Measurements from ENCODE around the gene GADL1. TPM values are rescaled to one million over a fixed set of nuclear protein-coding genes. Genes with fewer than 3 reads are reported as not detected.

GADL1 gene
- total and polyA plus RNA-seq, 7 donors: 0.89 to 5.6 (median 1.5) TPM

DNA sequence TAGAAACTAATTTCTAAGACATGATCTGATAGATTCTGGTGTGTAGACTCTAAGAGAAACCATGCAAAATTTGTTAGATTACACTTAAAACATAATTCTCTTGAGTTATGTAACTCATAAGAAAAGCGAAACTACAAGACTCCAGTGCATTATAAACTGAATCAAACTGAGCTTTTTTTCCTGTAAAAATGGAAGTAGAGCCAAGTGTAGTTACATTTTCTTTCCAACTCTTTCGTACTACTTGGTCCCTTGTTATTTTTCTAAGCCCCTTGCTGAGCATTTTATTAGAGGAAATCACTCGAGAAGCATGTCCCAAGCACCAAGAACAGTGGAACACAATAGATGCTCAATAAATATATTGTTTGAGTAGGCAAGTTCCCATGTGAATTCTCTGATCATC is 130.2 kb downstream of the GADL1 start:
- DNase-seq (no peak), ATAC-seq (no peak)
- 52 to 73% (median 54%) methylated on average over 3 of the region's 3 CpGs for WGBS, 3 donors
- TF ChIP-seq, protein P1, sequence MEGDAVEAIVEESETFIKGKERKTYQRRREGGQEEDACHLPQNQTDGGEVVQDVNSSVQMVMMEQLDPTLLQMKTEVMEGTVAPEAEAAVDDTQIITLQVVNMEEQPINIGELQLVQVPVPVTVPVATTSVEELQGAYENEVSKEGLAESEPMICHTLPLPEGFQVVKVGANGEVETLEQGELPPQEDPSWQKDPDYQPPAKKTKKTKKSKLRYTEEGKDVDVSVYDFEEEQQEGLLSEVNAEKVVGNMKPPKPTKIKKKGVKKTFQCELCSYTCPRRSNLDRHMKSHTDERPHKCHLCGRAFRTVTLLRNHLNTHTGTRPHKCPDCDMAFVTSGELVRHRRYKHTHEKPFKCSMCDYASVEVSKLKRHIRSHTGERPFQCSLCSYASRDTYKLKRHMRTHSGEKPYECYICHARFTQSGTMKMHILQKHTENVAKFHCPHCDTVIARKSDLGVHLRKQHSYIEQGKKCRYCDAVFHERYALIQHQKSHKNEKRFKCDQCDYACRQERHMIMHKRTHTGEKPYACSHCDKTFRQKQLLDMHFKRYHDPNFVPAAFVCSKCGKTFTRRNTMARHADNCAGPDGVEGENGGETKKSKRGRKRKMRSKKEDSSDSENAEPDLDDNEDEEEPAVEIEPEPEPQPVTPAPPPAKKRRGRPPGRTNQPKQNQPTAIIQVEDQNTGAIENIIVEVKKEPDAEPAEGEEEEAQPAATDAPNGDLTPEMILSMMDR (IDR thresholded peaks at IDR 0.05): no peak
- intact Hi-C loops (cut with DNase I): loop anchor here in 1 of 2 donors (10.0 kb wide), 1 partner anchor 771 kb away; the partner anchor contains the start of gene STT3B
- no peak overlapping the region for H3K4me3 ChIP-seq
- H3K9me3 ChIP-seq: no peaks in the 10 kb centered on the region
- H3K4me1 ChIP-seq: peaks cover 22% of the 10 kb centered on the region
- no peaks in the 10 kb centered on the region for H3K27me3 ChIP-seq (ENCODE audit: insufficient read depth in 3 of 3, low read length in 2 of 3)
- H3K27ac ChIP-seq: no peak overlapping the region
- no peaks in the 10 kb centered on the region for H3K36me3 ChIP-seq (ENCODE audit: insufficient read depth in 1 of 2, low read depth in 1 of 2)

DNA sequence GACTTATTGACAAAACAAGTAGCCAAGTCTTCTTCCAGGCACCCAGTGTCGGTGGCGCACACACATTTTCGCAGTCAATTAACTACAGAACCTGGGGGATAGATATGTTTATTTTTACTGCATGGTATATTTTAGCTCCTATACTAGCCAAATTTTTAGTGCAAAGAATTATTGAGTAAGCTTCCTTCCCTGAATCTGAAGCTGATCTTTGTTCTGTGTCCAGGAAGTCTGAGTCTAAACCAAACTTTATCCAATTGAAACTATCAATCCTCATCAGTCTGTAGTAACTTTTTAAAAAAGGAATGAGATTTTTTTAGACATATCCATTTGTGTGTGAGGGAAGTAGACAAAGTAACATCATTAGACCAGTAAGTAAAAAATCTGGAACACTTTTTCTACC is 133.1 kb downstream of the GADL1 start:
- H3K4me3 ChIP-seq: no peak overlapping the region
- H3K36me3 ChIP-seq (ENCODE audit: insufficient read depth in 1 of 2, low read depth in 1 of 2): no peaks in the 10 kb centered on the region
- intact Hi-C loops (cut with DNase I): loop anchor here in 1 of 2 donors (10.0 kb wide), 1 partner anchor 773 kb away; the partner anchor contains the start of gene STT3B
- H3K9me3 ChIP-seq: no peaks in the 10 kb centered on the region
- DNase-seq (no peak), ATAC-seq (no peak)
- H3K27me3 ChIP-seq (ENCODE audit: insufficient read depth in 3 of 3, low read length in 2 of 3): no peaks in the 10 kb centered on the region
- WGBS, 3 donors: 97 to 98% (median 97%) methylated on average over 3 of the region's 3 CpGs
- H3K4me1 ChIP-seq: peaks cover 15% of the 10 kb centered on the region
- no peak overlapping the region for H3K27ac ChIP-seq
- TF ChIP-seq, protein P1 (IDR thresholded peaks at IDR 0.05): no peak

DNA sequence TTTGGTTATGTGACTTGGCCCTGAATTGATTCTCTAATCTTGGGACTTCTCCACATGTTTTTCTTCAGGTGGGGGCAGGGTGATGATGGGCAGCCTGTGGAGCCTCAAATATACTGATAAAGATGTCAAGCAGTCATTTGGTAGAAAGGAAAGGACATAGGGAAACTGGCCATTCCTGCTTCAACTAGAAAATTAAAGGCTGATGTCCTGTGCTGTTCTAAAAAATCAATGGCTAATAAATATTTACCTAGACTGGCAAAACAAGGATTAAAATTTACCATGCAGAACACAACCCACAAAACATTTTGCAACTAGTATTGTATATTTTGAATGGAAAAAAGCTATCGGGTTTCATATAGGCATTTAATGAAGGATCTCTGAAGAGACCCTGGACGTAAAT is 133.7 kb downstream of the GADL1 start:
- Histone ChIP-seq H3K27ac (no peak overlapping the region), H3K9me3 (no peaks in the 10 kb centered on the region), H3K36me3 (ENCODE audit: insufficient read depth in 1 of 2, low read depth in 1 of 2) (no peaks in the 10 kb centered on the region), H3K4me3 (no peak overlapping the region), H3K4me1 (peaks cover 10% of the 10 kb centered on the region), H3K27me3 (ENCODE audit: insufficient read depth in 3 of 3, low read length in 2 of 3) (no peaks in the 10 kb centered on the region)
- DNase-seq (no peak), ATAC-seq (no peak)
- 92 to 99% (median 96%) methylated on average over 2 of the region's 2 CpGs for WGBS, 3 donors
- intact Hi-C loops (cut with DNase I): loop anchor here in 1 of 2 donors (10.0 kb wide), 1 partner anchor 774 kb away; the partner anchor contains the start of gene STT3B
- TF ChIP-seq, protein P1 (IDR thresholded peaks at IDR 0.05): no peak

DNA sequence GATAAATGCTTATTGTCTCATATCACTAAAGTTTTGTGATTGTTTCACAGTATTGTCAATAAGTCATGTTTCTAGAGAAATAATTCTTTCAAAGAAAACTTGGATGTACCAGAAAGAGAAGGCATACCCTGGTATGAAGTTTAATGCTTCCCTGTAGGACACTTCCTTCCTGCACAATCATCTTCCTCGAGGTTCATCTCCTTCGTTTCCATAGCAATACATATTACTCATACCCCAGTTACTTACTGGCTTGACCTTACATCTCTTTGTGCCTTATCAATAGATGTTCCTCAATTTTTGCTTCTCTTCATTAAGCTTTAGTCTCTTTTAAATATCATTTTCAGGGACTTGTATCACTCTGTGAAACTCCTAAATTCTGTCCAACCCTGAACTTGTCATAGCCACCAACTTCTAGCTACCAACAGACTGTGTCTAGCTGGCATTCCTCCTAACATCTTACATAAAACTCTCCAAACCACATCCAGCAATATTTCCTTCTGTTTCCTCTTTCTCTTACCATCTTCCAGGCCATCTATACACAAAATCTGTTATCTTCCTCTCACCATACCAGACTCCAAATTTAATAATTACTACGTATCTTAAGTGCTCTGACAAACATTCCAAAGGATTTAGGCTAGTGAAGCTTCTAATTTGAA is 134.3 kb downstream of the GADL1 start:
- no peak for ATAC-seq
- intact Hi-C loops (cut with DNase I): loop anchor here in 1 of 2 donors (10.0 kb wide), 1 partner anchor 775 kb away; the partner anchor contains the start of gene STT3B
- no peaks in the 10 kb centered on the region for H3K27me3 ChIP-seq (ENCODE audit: insufficient read depth in 3 of 3, low read length in 2 of 3)
- DNase-seq: no peak
- H3K4me1 ChIP-seq: peaks cover 14% of the 10 kb centered on the region
- WGBS, 3 donors: 73 to 76% (median 74%) methylated on average over 3 of the region's 3 CpGs
- H3K4me3 ChIP-seq: no peak overlapping the region
- no peaks in the 10 kb centered on the region for H3K9me3 ChIP-seq
- no peak overlapping the region for H3K27ac ChIP-seq
- no peaks in the 10 kb centered on the region for H3K36me3 ChIP-seq (ENCODE audit: insufficient read depth in 1 of 2, low read depth in 1 of 2)
- TF ChIP-seq, protein P1 (IDR thresholded peaks at IDR 0.05): no peak
